SU-DHL-6 (cell line): ENCODE measurements around the gene ACVR1B.

ENCODE experiments used
- CTCF ChIP-seq: fragments of 200-600 bp; sonication (generic); IDR thresholded peaks from one replicate; pipeline ENCODE4 v1.5.1; 2017; ENCODE audit warnings: antibody characterized with exemption, mild to moderate bottlenecking, low read length, moderate library complexity; ENCODE audit not compliant: insufficient read depth, poor library complexity, severe bottlenecking
- EZH2phosphoT487 ChIP-seq: fragments of 200-600 bp; sonication (generic), shearing (Covaris generic); conservative IDR thresholded peaks from 2 replicates; pipeline ENCODE4 v1.6.1; 2018; ENCODE audit warnings: mild to moderate bottlenecking, antibody characterized with exemption, low read length, moderate library complexity, mixed read lengths

- TF ChIP-seq CTCF (no peak), EZH2phosphoT487 (no peak)
Observed at GRCh38 chr12:52042706-52043385, 91.3 kb downstream of the ACVR1B start.
